ENCODE results near the gene SPECC1. TPM values are rescaled to one million over a fixed set of nuclear protein-coding genes. Genes with fewer than 3 reads are reported as not detected.

SPECC1 gene
- total and polyA plus RNA-seq, 10 of the 15 experiments (the other 5 are each of a cell fraction or from before 2014, with no cell fraction given), result 6.4 to 40.6 (median 23.9) TPM

DNA sequence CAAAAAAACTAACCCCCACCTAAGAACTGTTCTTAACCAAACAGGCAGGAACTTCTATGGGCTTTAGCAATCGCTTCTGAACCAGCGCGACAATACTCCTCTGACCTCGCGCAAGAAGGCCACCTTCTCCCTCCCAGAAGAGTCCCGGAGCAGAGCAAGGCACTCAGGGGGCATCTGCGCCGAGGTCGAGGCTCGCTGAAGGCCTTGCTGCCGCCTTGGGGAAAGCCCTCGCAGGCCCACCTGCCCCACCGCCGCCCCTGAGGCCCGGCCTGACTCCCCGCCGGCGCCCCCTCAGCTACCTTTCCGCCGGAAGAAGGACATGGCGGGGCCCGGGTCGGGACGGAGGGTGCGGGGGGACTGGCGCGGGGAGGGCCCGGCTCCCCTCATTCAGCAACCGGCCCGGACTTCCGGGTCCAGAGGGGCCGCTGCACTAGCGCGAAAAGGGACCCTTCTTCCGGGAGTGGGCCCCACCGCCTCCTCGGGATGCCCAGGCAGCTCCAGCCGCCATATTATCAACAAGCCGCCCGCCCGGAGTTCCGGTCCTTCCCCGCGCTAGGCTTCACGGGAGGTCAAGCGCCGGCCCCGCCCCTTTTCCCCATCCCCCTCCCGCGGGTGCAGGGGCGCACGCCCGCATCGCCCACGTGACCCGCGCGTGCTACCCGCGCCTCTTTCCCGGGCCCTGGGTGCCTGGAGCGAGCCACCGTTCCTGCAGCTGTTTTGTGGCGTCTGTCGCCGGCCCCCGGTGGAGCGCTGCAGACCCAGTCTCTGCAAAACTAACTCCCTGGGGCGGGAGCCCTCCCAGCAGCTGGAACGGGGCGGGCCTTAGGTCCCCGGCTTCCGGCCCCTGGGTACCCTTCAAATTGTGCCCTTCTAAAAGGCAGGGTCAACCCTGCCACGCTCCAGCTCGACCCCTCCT is 31.6 kb upstream of the SPECC1 start, which contains the start of gene AKAP10 (continued):
- TF ChIP-seq CREB1 (IDR thresholded peaks at IDR 0.05; ENCODE audit: low read depth) (no peak), GATAD2B (conservative IDR thresholded peaks at IDR 0.05; ENCODE audit: low read depth) (0 out of 2 replicates have a peak, but pooled peaks have one; percentile 50), MEF2B (IDR thresholded peaks at IDR 0.05; ENCODE audit: partially characterized antibody, poor library complexity, severe bottlenecking) (peak; percentile 49), CTCF (IDR thresholded peaks at IDR 0.05 in 2 of 3, conservative IDR thresholded peaks at IDR 0.05 in 1 of 3; ENCODE audit: control insufficient read depth in 2 of 3, extremely low read depth in 1 of 3, insufficient read depth in 1 of 3, low read depth in 3 of 3, low read length in 3 of 3) (0 out of 6 replicates have a peak, but pooled peaks of 1 of the 3 experiments have one; percentile 1), FOS (IDR thresholded peaks at IDR 0.05; ENCODE audit: borderline replicate concordance, extremely low read depth, insufficient read length) (no peak), IKZF1 (conservative IDR thresholded peaks at IDR 0.05) (peak; percentile 71), NRF1 (conservative IDR thresholded peaks at IDR 0.05; ENCODE audit: low read depth, low read length) (no peak), EP300 (IDR thresholded peaks at IDR 0.05; ENCODE audit: borderline replicate concordance in 1 of 2, control insufficient read depth in 1 of 2, low read depth in 2 of 2, low read length in 2 of 2) (0 out of 4 replicates have a peak, but pooled peaks of 1 of the 2 experiments have one; percentile 7), SREBF2 (IDR thresholded peaks at IDR 0.05; ENCODE audit: low read length) (no peak), RB1 (IDR thresholded peaks at IDR 0.05; ENCODE audit: borderline replicate concordance) (no peak; the same call in 1 of the 2 replicates), ZBTB33 (IDR thresholded peaks at IDR 0.05) (no peak), MEF2A (IDR thresholded peaks at IDR 0.05; ENCODE audit: insufficient read depth, low read depth, low read length) (no peak), HDAC6 (IDR thresholded peaks at IDR 0.05; ENCODE audit: unreplicated experiment) (no peak), USF1 (IDR thresholded peaks at IDR 0.05; ENCODE audit: borderline replicate concordance, extremely low read length, insufficient read depth, low read depth, low read length) (peak; percentile 95), ESRRA (IDR thresholded peaks at IDR 0.05; ENCODE audit: low read length) (no peak), RELA (IDR thresholded peaks at IDR 0.05; ENCODE audit: borderline replicate concordance, partially characterized antibody) (no peak), NR2C1 (IDR thresholded peaks at IDR 0.05) (peak; percentile 85), CHD2 (IDR thresholded peaks at IDR 0.05; ENCODE audit: borderline replicate concordance, low read depth, low read length) (peak; percentile 89), CHD4 (IDR thresholded peaks at IDR 0.05) (no peak), TAF1 (IDR thresholded peaks at IDR 0.05; ENCODE audit: borderline replicate concordance, low read depth, low read length) (peak; percentile 83)
- TF ChIP-seq, protein P1, sequence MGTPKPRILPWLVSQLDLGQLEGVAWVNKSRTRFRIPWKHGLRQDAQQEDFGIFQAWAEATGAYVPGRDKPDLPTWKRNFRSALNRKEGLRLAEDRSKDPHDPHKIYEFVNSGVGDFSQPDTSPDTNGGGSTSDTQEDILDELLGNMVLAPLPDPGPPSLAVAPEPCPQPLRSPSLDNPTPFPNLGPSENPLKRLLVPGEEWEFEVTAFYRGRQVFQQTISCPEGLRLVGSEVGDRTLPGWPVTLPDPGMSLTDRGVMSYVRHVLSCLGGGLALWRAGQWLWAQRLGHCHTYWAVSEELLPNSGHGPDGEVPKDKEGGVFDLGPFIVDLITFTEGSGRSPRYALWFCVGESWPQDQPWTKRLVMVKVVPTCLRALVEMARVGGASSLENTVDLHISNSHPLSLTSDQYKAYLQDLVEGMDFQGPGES (IDR thresholded peaks at IDR 0.05), result no peak
